ENCODE measurements around the gene KRTAP10-10. TPM values are rescaled to one million over a fixed set of nuclear protein-coding genes. Genes with fewer than 3 reads are reported as not detected.

Gene KRTAP10-10
- total and polyA plus RNA-seq, 2 experiments from 2014 or later = not detected

DNA sequence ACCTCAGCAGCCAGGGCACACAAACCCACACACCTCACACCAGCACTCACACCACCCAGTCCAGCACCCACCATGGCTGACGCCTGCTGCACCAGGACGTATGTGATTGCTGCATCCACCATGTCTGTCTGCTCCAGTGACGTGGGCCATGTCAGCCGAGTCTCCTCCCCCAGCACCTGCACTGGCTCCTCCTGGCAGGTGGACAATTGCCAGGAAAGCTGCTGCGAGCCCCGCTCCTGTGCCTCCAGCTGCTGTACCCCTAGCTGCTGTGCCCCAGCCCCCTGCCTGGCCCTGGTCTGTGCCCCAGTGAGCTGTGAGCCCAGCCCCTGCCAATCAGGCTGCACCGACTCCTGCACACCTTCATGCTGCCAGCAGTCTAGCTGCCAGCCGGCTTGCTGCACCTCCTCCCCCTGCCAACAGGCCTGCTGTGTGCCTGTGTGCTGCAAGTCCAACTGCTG lies 25.1 kb upstream of the KRTAP10-10 start, which contains the start of gene KRTAP10-8:
Gene KRTAP10-8, plus strand, starts transcription at position 51 of the 458 bp plus-strand sequence. Its CDS starts 22 bp downstream, at position 73.
- TF ChIP-seq, protein P1, sequence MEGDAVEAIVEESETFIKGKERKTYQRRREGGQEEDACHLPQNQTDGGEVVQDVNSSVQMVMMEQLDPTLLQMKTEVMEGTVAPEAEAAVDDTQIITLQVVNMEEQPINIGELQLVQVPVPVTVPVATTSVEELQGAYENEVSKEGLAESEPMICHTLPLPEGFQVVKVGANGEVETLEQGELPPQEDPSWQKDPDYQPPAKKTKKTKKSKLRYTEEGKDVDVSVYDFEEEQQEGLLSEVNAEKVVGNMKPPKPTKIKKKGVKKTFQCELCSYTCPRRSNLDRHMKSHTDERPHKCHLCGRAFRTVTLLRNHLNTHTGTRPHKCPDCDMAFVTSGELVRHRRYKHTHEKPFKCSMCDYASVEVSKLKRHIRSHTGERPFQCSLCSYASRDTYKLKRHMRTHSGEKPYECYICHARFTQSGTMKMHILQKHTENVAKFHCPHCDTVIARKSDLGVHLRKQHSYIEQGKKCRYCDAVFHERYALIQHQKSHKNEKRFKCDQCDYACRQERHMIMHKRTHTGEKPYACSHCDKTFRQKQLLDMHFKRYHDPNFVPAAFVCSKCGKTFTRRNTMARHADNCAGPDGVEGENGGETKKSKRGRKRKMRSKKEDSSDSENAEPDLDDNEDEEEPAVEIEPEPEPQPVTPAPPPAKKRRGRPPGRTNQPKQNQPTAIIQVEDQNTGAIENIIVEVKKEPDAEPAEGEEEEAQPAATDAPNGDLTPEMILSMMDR (IDR thresholded peaks at IDR 0.05; ENCODE audit: poor library complexity) = no peak
- TF ChIP-seq EZH2phosphoT487 (IDR thresholded peaks at IDR 0.05; ENCODE audit: low read depth, severe bottlenecking, unreplicated experiment) (no peak), EZH2 (IDR thresholded peaks at IDR 0.05; ENCODE audit: borderline replicate concordance) (no peak)
- H3K36me3 ChIP-seq (replicated peaks; ENCODE audit: insufficient read depth, low read depth) = no peaks in the 10 kb centered on the region
- no peaks in the 10 kb centered on the region for H3K9me3 ChIP-seq (ENCODE audit: low read depth)
- H3K4me1 ChIP-seq (ENCODE audit: insufficient read depth) = no peaks in the 10 kb centered on the region
- no peaks in the 10 kb centered on the region for H3K79me2 ChIP-seq
- no peaks in the 10 kb centered on the region for H3K27me3 ChIP-seq
- no peaks in the 10 kb centered on the region for H3K9me2 ChIP-seq (replicated peaks; ENCODE audit: insufficient read depth)
- no peak within 1 kb of the TSS for H3K4me3 ChIP-seq
- H2AFZ ChIP-seq = no peak within 1 kb of the TSS
- H4K20me1 ChIP-seq (ENCODE audit: insufficient read depth, poor library complexity, severe bottlenecking) = no peaks in the 10 kb centered on the region
- 95% methylated on average over 8 of the region's 8 CpGs for WGBS (ENCODE audit: low lambda C conversion rate, missing lambda C conversion rate)
- DNase-seq (ENCODE audit: low spot score) = no peak
- H3K27ac ChIP-seq = no peak within 1 kb of the TSS
- no peak within 1 kb of the TSS for H3K4me2 ChIP-seq

DNA sequence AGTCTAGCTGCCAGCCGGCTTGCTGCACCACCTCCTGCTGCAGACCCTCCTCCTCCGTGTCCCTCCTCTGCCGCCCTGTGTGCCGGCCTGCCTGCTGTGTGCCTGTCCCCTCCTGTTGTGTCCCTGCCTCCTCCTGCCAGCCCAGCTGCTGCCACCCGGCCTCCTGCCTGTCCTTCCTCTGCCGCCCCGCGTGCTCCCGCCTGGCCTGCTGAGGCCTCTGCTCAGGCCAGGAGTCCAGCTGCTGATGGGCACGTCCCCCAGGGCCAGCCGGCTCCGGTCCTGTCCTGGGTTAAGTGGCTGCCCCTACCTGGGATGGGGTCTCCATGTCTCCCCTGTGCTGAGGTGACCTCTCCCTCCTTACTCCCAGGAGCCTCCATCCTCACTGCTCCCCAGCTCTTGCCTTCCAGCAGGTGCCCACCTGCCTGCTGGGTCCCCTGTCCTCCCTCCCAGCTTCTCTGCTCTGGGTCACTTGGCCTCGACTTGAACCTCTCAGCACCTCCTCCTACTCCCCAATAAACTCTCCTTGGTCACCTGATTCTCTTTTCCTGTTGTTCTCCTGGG lies 24.4 kb upstream of the KRTAP10-10 start:
- no peak for DNase-seq (ENCODE audit: low spot score)
- no peaks in the 10 kb centered on the region for H4K20me1 ChIP-seq (ENCODE audit: insufficient read depth, poor library complexity, severe bottlenecking)

DNA sequence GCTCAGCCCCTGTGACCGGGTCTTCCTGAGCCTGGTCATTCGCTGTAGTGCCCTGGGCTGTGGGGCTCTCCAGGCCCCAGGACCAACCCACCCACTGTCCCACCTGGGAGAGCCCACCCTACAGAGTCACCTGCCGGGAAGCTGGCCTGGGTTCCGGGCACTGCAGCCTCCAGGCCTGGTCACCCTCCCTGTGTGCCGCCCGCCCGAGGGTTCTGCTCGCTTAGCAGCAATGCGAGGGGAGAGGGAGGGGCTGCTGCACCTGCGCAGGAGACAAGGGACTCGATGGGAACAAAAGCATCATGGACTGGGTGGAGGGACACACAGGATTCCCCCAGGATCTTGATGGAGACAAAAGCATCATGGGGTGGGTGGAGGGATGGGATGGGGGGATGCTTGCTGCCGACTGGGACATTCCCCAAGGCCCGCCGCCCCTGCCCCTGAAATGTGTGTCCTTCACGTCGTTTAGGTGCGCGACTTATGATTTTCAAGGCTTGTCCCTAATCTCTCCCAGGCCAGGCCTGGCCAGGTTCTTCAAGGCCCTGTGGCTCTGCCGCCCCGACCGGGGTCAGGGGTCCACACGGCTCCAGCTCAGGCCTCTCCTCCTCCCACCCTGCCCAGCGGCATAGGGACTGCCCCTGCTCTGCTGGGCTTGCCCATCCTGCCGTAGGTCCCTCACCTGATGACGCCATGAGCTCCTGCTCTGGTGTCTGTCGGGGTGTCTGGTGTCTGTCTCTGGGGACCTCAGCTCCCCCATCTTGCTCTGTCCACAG lies 23.6 kb upstream of the KRTAP10-10 start:
- H3K27me3 ChIP-seq = no peaks in the 10 kb centered on the region
- H3K9me2 ChIP-seq (replicated peaks; ENCODE audit: insufficient read depth) = no peaks in the 10 kb centered on the region
- H3K27ac ChIP-seq = no peak overlapping the region
- H3K79me2 ChIP-seq = no peaks in the 10 kb centered on the region
- DNase-seq (ENCODE audit: low spot score) = no peak
- H2AFZ ChIP-seq = no peak overlapping the region
- TF ChIP-seq EZH2phosphoT487 (IDR thresholded peaks at IDR 0.05; ENCODE audit: low read depth, severe bottlenecking, unreplicated experiment) (no peak), EZH2 (IDR thresholded peaks at IDR 0.05; ENCODE audit: borderline replicate concordance) (no peak)
- TF ChIP-seq, protein P1 (IDR thresholded peaks at IDR 0.05; ENCODE audit: poor library complexity) = no peak
- H3K36me3 ChIP-seq (replicated peaks; ENCODE audit: insufficient read depth, low read depth) = no peaks in the 10 kb centered on the region
- no peaks in the 10 kb centered on the region for H4K20me1 ChIP-seq (ENCODE audit: insufficient read depth, poor library complexity, severe bottlenecking)
- no peak overlapping the region for H3K4me2 ChIP-seq
- no peak overlapping the region for H3K4me3 ChIP-seq
- H3K4me1 ChIP-seq (ENCODE audit: insufficient read depth) = no peaks in the 10 kb centered on the region
- no peaks in the 10 kb centered on the region for H3K9me3 ChIP-seq (ENCODE audit: low read depth)
- WGBS (ENCODE audit: low lambda C conversion rate, missing lambda C conversion rate) = 94% methylated on average over 26 of the region's 26 CpGs

More for the DNA sequence above, 24.4 kb upstream of the KRTAP10-10 start:
- no peak for TF ChIP-seq EZH2 (IDR thresholded peaks at IDR 0.05; ENCODE audit: borderline replicate concordance)
- TF ChIP-seq EZH2phosphoT487 (IDR thresholded peaks at IDR 0.05; ENCODE audit: low read depth, severe bottlenecking, unreplicated experiment) = no peak
- TF ChIP-seq, protein P1 (IDR thresholded peaks at IDR 0.05; ENCODE audit: poor library complexity) = no peak
- Histone ChIP-seq H3K36me3 (replicated peaks; ENCODE audit: insufficient read depth, low read depth) (no peaks in the 10 kb centered on the region), H3K9me2 (replicated peaks; ENCODE audit: insufficient read depth) (no peaks in the 10 kb centered on the region), H3K79me2 (no peaks in the 10 kb centered on the region), H3K4me3 (no peak overlapping the region), H3K9me3 (ENCODE audit: low read depth) (no peaks in the 10 kb centered on the region), H3K27me3 (no peaks in the 10 kb centered on the region), H3K27ac (no peak overlapping the region), H3K4me1 (ENCODE audit: insufficient read depth) (no peaks in the 10 kb centered on the region), H2AFZ (no peak overlapping the region), H3K4me2 (no peak overlapping the region)
- WGBS (ENCODE audit: low lambda C conversion rate, missing lambda C conversion rate) = 94% methylated on average over 12 of the region's 13 CpGs

All from hepatocyte (in vitro differentiated cells).